ENCODE measurements around the gene SHOC2. TPM values are rescaled to one million over a fixed set of nuclear protein-coding genes. Genes with fewer than 3 reads are reported as not detected.

The SHOC2 gene
- total and polyA plus RNA-seq, 9 of the 15 experiments (the other 6 are each of a cell fraction or from before 2014, with no cell fraction given), result 9.2 to 17.5 (median 14.9) TPM

- Histone ChIP-seq H3K27me3 (ENCODE audit: control insufficient read depth in 2 of 2, insufficient read depth in 2 of 2, low read length in 2 of 2) (no peaks in the 10 kb centered on the region), H3K36me3 (ENCODE audit: control insufficient read depth, insufficient read depth, low read length) (peaks cover 24% of the 10 kb centered on the region; the same call in 2 of the 3 replicates), H3K27ac (ENCODE audit: extremely low read depth, low read depth, low read length) (no peak overlapping the region), H3K4me1 (replicated peaks in 1 of 2; ENCODE audit: control insufficient read depth in 2 of 2, insufficient read depth in 2 of 2, low read length in 2 of 2) (no peaks in the 10 kb centered on the region), H3K4me2 (ENCODE audit: insufficient read depth, low read length) (no peak overlapping the region), H3K9me1 (ENCODE audit: control insufficient read depth, insufficient read depth, low read length) (no peaks in the 10 kb centered on the region), H2AFZ (ENCODE audit: low read depth, low read length) (no peak overlapping the region), H3K4me3 (no peak overlapping the region), H3K9me3 (replicated peaks; ENCODE audit: control insufficient read depth, insufficient read depth, low read depth, low read length) (no peaks in the 10 kb centered on the region), H4K20me1 (replicated peaks; ENCODE audit: control insufficient read depth, insufficient read depth, low read length) (no peaks in the 10 kb centered on the region), H3K9ac (ENCODE audit: insufficient read depth in 1 of 2, low read depth in 2 of 2, low read length in 2 of 2) (no peak overlapping the region), H3K79me2 (ENCODE audit: control insufficient read depth, insufficient read depth, low read length) (no peaks in the 10 kb centered on the region)
- intact Hi-C loops (cut with micrococcal nuclease), result loop anchor here (2.0 to 5.0 kb wide), 3 partner anchors 71 to 147 kb away; no protein-coding TSS in a partner anchor
- in situ Hi-C loops (cut with MboI), result loop anchor here (10.0 to 25.0 kb wide), 2 partner anchors 89 to 281 kb away; no protein-coding TSS in a partner anchor
- FAIRE-seq (peak; percentile 26), DNase-seq (ENCODE audit: extremely low read depth in 1 of 4, low spot score in 3 of 4) (peak in 2 of 4 experiments; percentile 30 to 37), ATAC-seq (peak; percentile 82)
- ChIA-PET CTCF (ENCODE audit: low intra/inter-chr PET ratio) (interaction anchor here (0.7 to 1.3 kb wide), 2 partner anchors 91 to 102 kb away, joined by 3 to 4 read pairs; no protein-coding TSS in a partner anchor), POLR2A (interaction anchor here (1.1 to 1.6 kb wide), 3 partner anchors 9 to 75 kb away, joined by 3 to 5 read pairs (median 3); no protein-coding TSS in a partner anchor)
- no TSS peak for BruUV-seq (replicated peaks)
- WGBS (ENCODE audit: insufficient coverage, low coverage, missing lambda C conversion rate), result 20% methylated on average over 4 of the region's 4 CpGs
- TF ChIP-seq SMC3 (conservative IDR thresholded peaks at IDR 0.05; ENCODE audit: insufficient read depth, low read depth, low read length) (0 out of 2 replicates have a peak, but pooled peaks have one; percentile 7), CTCF (IDR thresholded peaks at IDR 0.05 in 2 of 3, conservative IDR thresholded peaks at IDR 0.05 in 1 of 3; ENCODE audit: insufficient read depth in 2 of 3, low read depth in 1 of 3, low read length in 3 of 3) (peak; percentile 30 to 49 (median 43); a peak in 4 of 6 replicates), THRB (CRISPR knock-in tag; conservative IDR thresholded peaks at IDR 0.05) (no peak), REST (IDR thresholded peaks at IDR 0.05; ENCODE audit: borderline replicate concordance) (peak; percentile 54; the same call in 1 of the 2 replicates), REST (CRISPR knock-in tag; IDR thresholded peaks at IDR 0.05; ENCODE audit: low read depth) (no peak), SIX5 (IDR thresholded peaks at IDR 0.05; ENCODE audit: borderline replicate concordance in 1 of 2, insufficient read depth in 1 of 2, low read depth in 1 of 2, low read length in 2 of 2) (no peak)
Measured at GRCh38 chr10:110893559-110894179, 25.7 kb upstream of the SHOC2 start.

All from K562 (cell line).